HepG2 (cell line): Measurements from ENCODE around the gene CA11. TPM values are rescaled to one million over a fixed set of nuclear protein-coding genes. Genes with fewer than 3 reads are reported as not detected.
"Not testable (repeated sequence)": the region's sequence is repeated elsewhere in the genome, so short reads cannot be mapped to it uniquely, and the experiment has no call there.

Source experiments
- ATAC-seq: fragments of 200-7000 bp; cut with Tn5 transposase; 3 replicates; pipeline ENCODE4 v1.9.1; 2020; ENCODE audit warnings: mild to moderate bottlenecking, moderate library complexity
- BruUV-seq: library from RNA; stranded (reverse); fragments of 400-500 nt; replicated peaks from 2 replicates; lab custom pipeline; 2021; lab: Mats Ljungman, UMichigan
- CTCF ChIA-PET: fragments of 300-600 bp; formaldehyde crosslinking; extraction: SDS; loops from one replicate; lab custom pipeline; 2021; ENCODE audit warnings: low total read pairs, inconsistent platforms, low intra/inter-chr PET ratio; lab: Yijun Ruan, JAX
- POLR2A ChIA-PET: fragments of 350-600 bp; sonication (Branson Sonifier 250); formaldehyde crosslinking; loops from one replicate; lab custom pipeline; 2020; ENCODE audit warnings: antibody characterized with exemption, inconsistent platforms; lab: Yijun Ruan, JAX
- DNase-seq: peaks from one replicate; pipeline ENCODE4 v3.0.0-alpha.2; 2015; ENCODE audit warnings: low spot score
- FAIRE-seq: peaks from 3 replicates; lab custom pipeline; 2011; peaks lifted over from hg19 to GRCh38; lab: Jason Lieb, UNC
- H2AFZ ChIP-seq: one replicate; pipeline ENCODE4 v1.6.1; 2011; ENCODE audit warnings: low read length, inconsistent platforms
- H3K27ac ChIP-seq: fragments of 300-600 bp; 3 replicates; pipeline ENCODE4 v1.8.0; 2011; ENCODE audit warnings: mixed run types, mild to moderate bottlenecking, mixed read lengths, low read length, inconsistent platforms; ENCODE audit not compliant: insufficient read depth; ENCODE audit errors: extremely low read length
- H3K27me3 ChIP-seq, 2 experiments: fragments of 200-600 bp in 1 of 2; 2 replicates in 1 of 2; 3 replicates in 1 of 2; pipeline versions ENCODE4 v1.6.0 to v1.8.0; 2011; ENCODE audit warnings: low read length in 2 of 2, mild to moderate bottlenecking in 2 of 2, moderate library complexity in 2 of 2, inconsistent platforms in 1 of 2; ENCODE audit not compliant: insufficient read depth in 2 of 2, control insufficient read depth in 1 of 2
- H3K36me3 ChIP-seq, 2 experiments: fragments of 200-600 bp in 1 of 2; replicated peaks in 1 of 2; 2 replicates in 1 of 2; 3 replicates in 1 of 2; pipeline versions ENCODE4 v1.5.1 to v1.8.0; 2011; ENCODE audit warnings: low read length in 2 of 2, inconsistent platforms in 1 of 2; ENCODE audit not compliant: insufficient read depth in 2 of 2, control insufficient read depth in 1 of 2
- H3K4me1 ChIP-seq: 2 replicates; pipeline ENCODE4 v1.5.1; 2012; ENCODE audit warnings: low read length, inconsistent platforms; ENCODE audit not compliant: insufficient read depth
- H3K4me2 ChIP-seq: 2 replicates; pipeline ENCODE4 v1.6.0; 2011; ENCODE audit warnings: low read depth, low read length, inconsistent platforms
- H3K4me3 ChIP-seq, 3 experiments: fragments of 200-600 bp in 1 of 3; sonication (generic), shearing (Covaris generic) in 1 of 3; replicated peaks in 1 of 3; 2 replicates each; pipeline ENCODE4 v1.5.1; 2011 to 2016; ENCODE audit warnings: low read length in 3 of 3, inconsistent platforms in 2 of 3, low read depth in 2 of 3, mild to moderate bottlenecking in 2 of 3, control low read depth in 1 of 3, mixed read lengths in 1 of 3; ENCODE audit not compliant: insufficient read depth in 1 of 3
- H3K79me2 ChIP-seq: one replicate; pipeline ENCODE4 v1.6.1; 2011; ENCODE audit warnings: low read length, inconsistent platforms; ENCODE audit not compliant: insufficient read depth
- H3K9ac ChIP-seq: 2 replicates; pipeline ENCODE4 v1.6.0; 2011; ENCODE audit warnings: mild to moderate bottlenecking, low read depth, low read length, inconsistent platforms; ENCODE audit not compliant: insufficient read depth
- H3K9me3 ChIP-seq: 2 replicates; pipeline ENCODE4 v1.5.1; 2012; ENCODE audit warnings: mild to moderate bottlenecking, low read length
- H4K20me1 ChIP-seq: 2 replicates; pipeline ENCODE4 v1.6.0; 2011; ENCODE audit warnings: inconsistent platforms, mild to moderate bottlenecking, low read length, moderate library complexity; ENCODE audit not compliant: insufficient read depth
- CEBPB ChIP-seq: IDR thresholded peaks from 2 replicates; pipeline ENCODE4 v1.6.1; 2011; ENCODE audit warnings: low read depth, low read length, improper control_type of control experiment, borderline replicate concordance
- CEBPG ChIP-seq: IDR thresholded peaks from 2 replicates; pipeline ENCODE4 v1.6.1; 2016
- NCOA2 ChIP-seq: sonication (generic); formaldehyde crosslinking; IDR thresholded peaks from 2 replicates; pipeline ENCODE4 v1.8.0; 2022; ENCODE audit warnings: inconsistent platforms
- WGBS: methylation state at CpG from one replicate; pipeline ENCODE4 v1.1.6; 2017; ENCODE audit warnings: low lambda C conversion rate; 5-methylcytosine and 5-hydroxymethylcytosine counted together
- in situ Hi-C: cut with HindIII; loops from 2 replicates; pipeline ENCODE4 v1.10.0; 2017; ENCODE audit warnings: low pct_unique_long_range_greater_than_20kb; ENCODE audit not compliant: extremely low pct_ligation_motif_present
- intact Hi-C: fragments of 100-400 bp; cut with micrococcal nuclease; formaldehyde crosslinking; loops from one replicate; pipeline ENCODE4 v1.10.0; 2022; ENCODE audit not compliant: unreplicated experiment
- polyA plus RNA-seq, 8 experiments: library from polyadenylated mRNA; depleted of rRNA in 3 of 8; stranded (reverse) in 7 of 8; unstranded in 1 of 8; fragments of >200 nt; fragmentation: Illumina TruSeq in 4 of 8; extraction: Trizol in 4 of 8; gene quantifications; 2 replicates each; pipeline versions ENCODE4 v1.2.1 to v1.2.3, GENCODE V29; 2011 to 2016; ENCODE audit warnings: low read depth in 4 of 8, missing spikeins in 1 of 8, mixed read lengths in 1 of 8; ENCODE audit not compliant: insufficient read depth in 1 of 8
- total RNA-seq, 5 experiments: library from RNA; depleted of rRNA; stranded (reverse); fragments of >200 nt; fragmentation: Illumina TruSeq; extraction: Trizol; gene quantifications; 2 replicates each; pipeline ENCODE4 v1.2.3, GENCODE V29; 2016; ENCODE audit warnings: low read depth in 1 of 5

Gene CA11
- total and polyA plus RNA-seq, 2 of the 13 experiments (the other 11 are each of a cell fraction or from before 2014, with no cell fraction given) = 0.41 to 0.58 TPM

- not testable (repeated sequence) for H3K36me3 ChIP-seq, H4K20me1 ChIP-seq, H3K4me3 ChIP-seq, BruUV-seq, H3K9me3 ChIP-seq
- peaks cover 35% of the 10 kb centered on the region for H3K4me1 ChIP-seq
- TF ChIP-seq CEBPG (CRISPR knock-in tag) (peak; percentile 68), CEBPB (peak; percentile 83)
- TF ChIP-seq, all 625 proteins: peak for 2; not testable (repeated sequence) for 623
- in situ Hi-C loops, intact Hi-C loops, ATAC-seq, H2AFZ ChIP-seq, H3K4me2 ChIP-seq, H3K9ac ChIP-seq, H3K27me3 ChIP-seq, FAIRE-seq, DNase-seq, POLR2A ChIA-PET, H3K79me2 ChIP-seq, CTCF ChIA-PET, H3K27ac ChIP-seq: not testable (repeated sequence)
- WGBS = 30% methylated on average over 8 of the region's 9 CpGs
Observed at GRCh38 chr19:48693629-48694028, 47.6 kb upstream of the CA11 start.

GRCh38 chr19:48689449-48689848 lies 43.5 kb upstream of the CA11 start:
- ChIA-PET CTCF (no interaction called here), POLR2A (no interaction called here)
- Histone ChIP-seq H3K36me3 (no peaks in the 10 kb centered on the region), H2AFZ (no peak overlapping the region), H4K20me1 (no peaks in the 10 kb centered on the region), H3K4me2 (no peak overlapping the region), H3K27ac (no peak overlapping the region), H3K9ac (no peak overlapping the region), H3K79me2 (no peaks in the 10 kb centered on the region), H3K27me3 (0 out of 5 replicates have a peak, but pooled peaks cover 0 to 1% of the 10 kb centered on the region in 2 experiments), H3K4me3 (no peak overlapping the region), H3K9me3 (no peaks in the 10 kb centered on the region), H3K4me1 (peaks cover 51% of the 10 kb centered on the region)
- DNase-seq (no peak), FAIRE-seq (no peak), ATAC-seq (no peak)
- no peak for TF ChIP-seq NCOA2
- no TSS peak for BruUV-seq
- intact Hi-C loops (no loop called here), in situ Hi-C loops (no loop called here)
- WGBS = 75% methylated on average over 7 of the region's 7 CpGs
